ENCODE measurements around the gene PLD4.

PLD4 gene

DNA sequence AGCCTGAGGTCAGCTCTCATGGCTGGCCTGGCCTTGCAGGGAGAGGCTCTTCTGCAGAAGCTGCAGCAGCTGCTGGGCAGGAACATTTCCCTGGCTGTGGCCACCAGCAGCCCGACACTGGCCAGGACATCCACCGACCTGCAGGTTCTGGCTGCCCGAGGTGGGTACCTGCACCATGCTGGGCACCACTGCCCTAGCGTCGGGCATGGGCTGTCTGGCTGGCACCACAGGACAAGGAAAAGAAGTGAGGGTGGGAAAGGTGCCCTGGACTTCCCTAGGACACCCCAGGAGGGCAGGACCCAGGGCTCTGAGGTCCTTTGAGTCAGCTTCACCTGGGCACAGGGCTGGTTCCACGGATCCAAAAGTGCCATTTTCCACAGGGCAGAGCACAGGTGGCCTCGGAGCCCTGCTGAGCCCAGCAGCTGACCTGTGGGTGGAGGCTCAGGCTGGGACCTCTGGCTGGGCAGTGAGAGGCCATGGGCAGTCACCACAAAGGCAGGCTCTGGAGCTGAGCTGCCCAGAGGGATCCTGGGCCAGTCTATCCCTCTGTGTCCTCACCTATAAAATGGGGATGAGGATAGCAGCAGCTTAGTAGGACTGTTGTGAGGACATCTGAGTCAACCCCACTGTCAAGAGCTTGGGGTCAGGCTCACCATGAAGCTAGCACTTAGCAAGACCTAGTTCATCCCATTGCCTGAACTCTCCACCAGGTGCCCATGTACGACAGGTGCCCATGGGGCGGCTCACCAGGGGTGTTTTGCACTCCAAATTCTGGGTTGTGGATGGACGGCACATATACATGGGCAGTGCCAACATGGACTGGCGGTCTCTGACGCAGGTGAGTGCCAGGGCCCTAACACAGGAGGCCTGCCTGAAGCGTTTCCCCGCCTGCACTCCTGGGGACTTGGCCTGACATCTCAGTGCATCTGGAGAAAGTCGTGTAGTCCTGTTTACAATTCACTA lies 4.9 kb downstream of the PLD4 start:
- no peak for TF ChIP-seq Cebpa-rat (IDR thresholded peaks at IDR 0.05)
- Histone ChIP-seq H3K27me3 (peaks cover 0 to 19% (median 6%) of the 10 kb centered on the region in 11 experiments; a peak in 13 of 22 replicates), H3K9ac (no peak overlapping the region), H3K4me1 (peaks cover 34 to 77% (median 72%) of the 10 kb centered on the region in 10 experiments), H3K27ac (no peak overlapping the region), H3K36me3 (peaks cover 0 to 13% (median 0%) of the 10 kb centered on the region in 11 experiments; a peak in 5 of 22 replicates), H4K20me1 (peaks cover 0 to 48% (median 0%) of the 10 kb centered on the region in 11 experiments; a peak in 5 of 22 replicates), H3K4me2 (no peak overlapping the region), H3K9me3 (replicated peaks in 1 of 11) (no peaks in the 10 kb centered on the region), H3K4me3 (no peak overlapping the region)

- TF ChIP-seq Cebpa-rat (IDR thresholded peaks at IDR 0.05), result no peak
- Histone ChIP-seq H3K4me1 (peaks cover 22 to 76% (median 65%) of the 10 kb centered on the region in 10 experiments), H4K20me1 (peaks cover 0 to 41% (median 0%) of the 10 kb centered on the region in 11 experiments; a peak in 5 of 22 replicates), H3K4me3 (no peak overlapping the region), H3K4me2 (peak overlapping the region in 6 of 11 experiments; percentile 12 to 86 (median 84); a peak in 7 of 22 replicates), H3K9me3 (replicated peaks in 1 of 11) (no peaks in the 10 kb centered on the region), H3K27me3 (peaks cover 0 to 28% (median 6%) of the 10 kb centered on the region in 11 experiments; a peak in 13 of 22 replicates), H3K9ac (peak overlapping the region in 3 of 11 experiments; percentile 23 to 44 (median 43); a peak in 3 of 22 replicates), H3K36me3 (peaks cover 0 to 13% (median 0%) of the 10 kb centered on the region in 11 experiments; a peak in 5 of 22 replicates), H3K27ac (no peak overlapping the region)
Measured at GRCh38 chr14:104930526-104931303, 6.0 kb downstream of the PLD4 start.

GRCh38 chr14:104931304-104931770 lies 6.7 kb downstream of the PLD4 start:
- Histone ChIP-seq H3K4me3 (no peak overlapping the region), H4K20me1 (peaks cover 0 to 35% (median 0%) of the 10 kb centered on the region in 11 experiments; a peak in 5 of 22 replicates), H3K4me1 (peaks cover 16 to 76% (median 63%) of the 10 kb centered on the region in 10 experiments), H3K27ac (no peak overlapping the region), H3K9me3 (replicated peaks in 1 of 11) (no peaks in the 10 kb centered on the region), H3K9ac (peak overlapping the region in 4 of 11 experiments; percentile 23 to 44 (median 38); a peak in 4 of 22 replicates), H3K27me3 (peaks cover 0 to 28% (median 6%) of the 10 kb centered on the region in 11 experiments; a peak in 13 of 22 replicates), H3K36me3 (peaks cover 0 to 13% (median 0%) of the 10 kb centered on the region in 11 experiments; a peak in 5 of 22 replicates), H3K4me2 (peak overlapping the region in 9 of 11 experiments; percentile 12 to 88 (median 85); a peak in 16 of 22 replicates)
- no peak for TF ChIP-seq Cebpa-rat (IDR thresholded peaks at IDR 0.05)

- H3K9me3 ChIP-seq (replicated peaks in 1 of 11), result no peaks in the 10 kb centered on the region
- H3K27me3 ChIP-seq, result peaks cover 0 to 28% (median 6%) of the 10 kb centered on the region in 11 experiments; a peak in 13 of 22 replicates
- TF ChIP-seq Cebpa-rat (IDR thresholded peaks at IDR 0.05), result no peak
- peaks cover 9 to 74% (median 61%) of the 10 kb centered on the region in 10 experiments for H3K4me1 ChIP-seq
- peak overlapping the region in 3 of 11 experiments; percentile 77 to 80 (median 78); a peak in 4 of 22 replicates for H3K27ac ChIP-seq
- H3K4me2 ChIP-seq, result peak overlapping the region; percentile 70 to 91 (median 86)
- H3K4me3 ChIP-seq, result peak overlapping the region in 4 of 10 experiments; percentile 60 to 71 (median 62); a peak in 5 of 20 replicates
- H4K20me1 ChIP-seq, result peaks cover 0 to 30% (median 0%) of the 10 kb centered on the region in 11 experiments; a peak in 5 of 22 replicates
- H3K36me3 ChIP-seq, result peaks cover 0 to 13% (median 0%) of the 10 kb centered on the region in 11 experiments; a peak in 5 of 22 replicates
- peak overlapping the region in 7 of 11 experiments; percentile 72 to 84 (median 81); a peak in 12 of 22 replicates for H3K9ac ChIP-seq
Measured at GRCh38 chr14:104931771-104932675, 7.3 kb downstream of the PLD4 start.

- Histone ChIP-seq H3K36me3 (peaks cover 0 to 13% (median 0%) of the 10 kb centered on the region in 11 experiments; a peak in 5 of 22 replicates), H3K9ac (peak overlapping the region; percentile 72 to 84 (median 80)), H3K4me1 (peaks cover 0 to 74% (median 54%) of the 10 kb centered on the region in 10 experiments; a peak in 18 of 20 replicates), H3K27me3 (peaks cover 0 to 32% (median 6%) of the 10 kb centered on the region in 11 experiments; a peak in 13 of 22 replicates), H3K9me3 (replicated peaks in 1 of 11) (no peaks in the 10 kb centered on the region), H3K27ac (peak overlapping the region; percentile 54 to 81 (median 77); a peak in 19 of 22 replicates), H3K4me3 (peak overlapping the region; percentile 52 to 71 (median 60)), H3K4me2 (peak overlapping the region; percentile 70 to 91 (median 86)), H4K20me1 (peaks cover 0 to 22% (median 0%) of the 10 kb centered on the region in 11 experiments; a peak in 3 of 22 replicates)
- TF ChIP-seq Cebpa-rat (IDR thresholded peaks at IDR 0.05), result no peak
Measured at GRCh38 chr14:104932676-104933631, 8.3 kb downstream of the PLD4 start.

DNA sequence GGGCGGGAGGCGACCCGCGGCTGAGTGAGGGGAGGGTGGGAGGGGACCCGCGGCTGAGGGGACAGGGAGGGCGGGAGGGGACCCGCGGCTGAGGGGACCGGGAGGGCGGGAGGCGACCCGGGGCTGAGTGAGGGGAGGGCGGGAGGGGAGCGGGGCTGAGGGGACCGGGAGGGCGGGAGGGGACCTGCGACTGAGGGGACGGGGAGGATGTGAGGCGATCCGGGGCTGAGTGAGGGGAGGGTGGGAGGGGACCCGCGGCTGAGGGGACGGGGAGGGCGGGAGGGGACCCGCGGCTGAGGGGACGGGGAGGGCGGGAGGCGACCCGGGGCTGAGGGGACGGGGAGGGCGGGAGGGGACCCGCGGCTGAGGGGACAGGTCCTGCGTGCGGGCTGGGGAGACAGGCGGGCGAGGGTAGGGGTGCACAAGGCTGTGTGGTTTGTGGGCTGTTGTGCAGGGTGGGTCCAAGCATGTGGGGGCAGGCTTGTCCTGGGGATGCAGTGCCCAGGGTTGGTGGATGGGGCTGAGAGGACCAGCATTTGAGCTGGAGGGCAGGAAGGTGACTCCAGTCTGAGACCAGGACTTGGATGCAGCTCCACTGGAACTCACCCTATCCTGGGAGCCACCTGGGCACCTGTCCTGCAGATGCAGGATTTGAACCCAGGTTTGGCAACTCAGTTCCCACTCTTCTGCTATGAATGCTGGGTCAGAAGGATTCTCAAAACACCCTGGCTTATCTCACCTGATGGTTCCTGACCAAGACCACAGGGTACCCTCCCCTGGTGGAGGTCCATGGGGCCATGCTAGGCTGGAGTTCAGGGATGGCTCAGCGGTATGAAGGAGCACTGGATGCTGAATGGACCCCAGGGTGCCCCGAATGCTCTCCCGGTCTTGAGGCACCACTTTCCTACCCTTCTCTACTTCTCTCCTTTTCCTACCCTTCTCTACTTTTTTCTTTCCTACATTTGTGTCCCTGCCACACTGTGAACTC lies 9.4 kb downstream of the PLD4 start:
- TF ChIP-seq Cebpa-rat (IDR thresholded peaks at IDR 0.05), result no peak
- no peak overlapping the region for H3K27ac ChIP-seq
- H3K9ac ChIP-seq, result no peak overlapping the region
- peaks cover 0 to 65% (median 46%) of the 10 kb centered on the region in 10 experiments; a peak in 17 of 20 replicates for H3K4me1 ChIP-seq
- H3K36me3 ChIP-seq, result peaks cover 0 to 8% (median 0%) of the 10 kb centered on the region in 11 experiments; a peak in 3 of 22 replicates
- no peak overlapping the region for H3K4me3 ChIP-seq
- peaks cover 0 to 32% (median 6%) of the 10 kb centered on the region in 11 experiments; a peak in 13 of 22 replicates for H3K27me3 ChIP-seq
- H3K4me2 ChIP-seq, result peak overlapping the region; percentile 13 to 61 (median 49); a peak in 18 of 22 replicates
- H3K9me3 ChIP-seq (replicated peaks in 1 of 11), result no peaks in the 10 kb centered on the region
- H4K20me1 ChIP-seq, result peaks cover 0 to 13% (median 0%) of the 10 kb centered on the region in 11 experiments; a peak in 3 of 22 replicates

Measured in BLaER1 treated with 17β-estradiol and CSF1 and Interleukin-3, amounts not matched to agents 10 nM and 100 nM (cell line).